Inferior parietal cortex (tissue), 1 donor: ENCODE data around the gene PJA1.

Experiments
- DNase-seq: peaks from one replicate; pipeline ENCODE4 v3.0.0-alpha.2; 2016; ENCODE audit errors: extremely low spot score

Gene PJA1

GRCh38 chrX:69172937-69173336, 7.7 kb upstream of the PJA1 start:
- DNase-seq = no peak

- no peak for DNase-seq
Measured at GRCh38 chrX:69170319-69170718, 5.1 kb upstream of the PJA1 start.

- DNase-seq = no peak
Measured at GRCh38 chrX:69163936-69164741, 1.1 kb downstream of the PJA1 start.

GRCh38 chrX:69162361-69162865, 2.8 kb downstream of the PJA1 start:
- DNase-seq = no peak

GRCh38 chrX:69161786-69162349, 3.4 kb downstream of the PJA1 start:
- DNase-seq = no peak

GRCh38 chrX:69161371-69161770, 3.9 kb downstream of the PJA1 start:
- no peak for DNase-seq

GRCh38 chrX:69158166-69158980, 6.9 kb downstream of the PJA1 start:
- DNase-seq = no peak

- no peak for DNase-seq
Measured at GRCh38 chrX:69156638-69157037, 8.6 kb downstream of the PJA1 start.

- no peak for DNase-seq
Measured at GRCh38 chrX:69155786-69156520, 9.3 kb downstream of the PJA1 start.

- no peak for DNase-seq
Measured at GRCh38 chrX:69154051-69154450, 11.2 kb downstream of the PJA1 start.

GRCh38 chrX:69153060-69153730, 12.1 kb downstream of the PJA1 start:
- peak; percentile 48 for DNase-seq

GRCh38 chrX:69152417-69152841, 12.8 kb downstream of the PJA1 start:
- no peak for DNase-seq

- no peak for DNase-seq
Measured at GRCh38 chrX:69151866-69152284, 13.4 kb downstream of the PJA1 start.

- no peak for DNase-seq
Measured at GRCh38 chrX:69150281-69150960, 14.8 kb downstream of the PJA1 start.

- DNase-seq = no peak
Measured at GRCh38 chrX:69149466-69150280, 15.6 kb downstream of the PJA1 start.

GRCh38 chrX:69148946-69149345, 16.3 kb downstream of the PJA1 start:
- no peak for DNase-seq

- DNase-seq = no peak
Measured at GRCh38 chrX:69146739-69147138, 18.5 kb downstream of the PJA1 start.

- DNase-seq = no peak
Measured at GRCh38 chrX:69145714-69146113, 19.5 kb downstream of the PJA1 start.

- no peak for DNase-seq
Measured at GRCh38 chrX:69144838-69145680, 20.2 kb downstream of the PJA1 start.
